WTC11 (cell line): ENCODE results near the gene SKI. TPM values are rescaled to one million over a fixed set of nuclear protein-coding genes. Genes with fewer than 3 reads are reported as not detected.

Source experiments
- ATAC-seq: fragments of 200-7000 bp; cut with Tn5 transposase; 2 replicates; pipeline ENCODE4 v1.10.0; 2021; ENCODE audit warnings: mild to moderate bottlenecking, moderate library complexity
- CTCF ChIA-PET: fragments of 300-600 bp; sonication (Branson Sonifier 250); formaldehyde crosslinking; loops from one replicate; lab custom pipeline; 2021; ENCODE audit warnings: antibody characterized with exemption; lab: Charles Lee
- POLR2A ChIA-PET: fragments of 350-600 bp; sonication (Branson Sonifier 250); formaldehyde crosslinking; loops from one replicate; lab custom pipeline; 2021; ENCODE audit warnings: antibody characterized with exemption; lab: Charles Lee
- DNase-seq: peaks from one replicate; pipeline ENCODE4 v3.0.0; 2021; ENCODE audit warnings: low spot score
- H3K27ac Mint-ChIP-seq: 2 replicates; pipeline ENCODE4 v1.8.0; 2021; ENCODE audit warnings: mixed read lengths
- H3K27me3 Mint-ChIP-seq: 2 replicates; pipeline ENCODE4 v1.8.0; 2021; ENCODE audit warnings: low read depth, mild to moderate bottlenecking, moderate library complexity, mixed read lengths
- H3K36me3 Mint-ChIP-seq: 2 replicates; pipeline ENCODE4 v1.8.0; 2021; ENCODE audit warnings: mixed read lengths
- H3K4me1 Mint-ChIP-seq: 2 replicates; pipeline ENCODE4 v1.8.0; 2022; ENCODE audit warnings: mixed read lengths
- H3K4me3 Mint-ChIP-seq: 2 replicates; pipeline ENCODE4 v1.8.0; 2021; ENCODE audit warnings: mild to moderate bottlenecking, moderate library complexity, mixed read lengths
- H3K9me3 Mint-ChIP-seq: 2 replicates; pipeline ENCODE4 v1.8.0; 2021; ENCODE audit warnings: mixed read lengths
- AR ChIP-seq: fragments of 250-450 bp; sonication (Bioruptor Pico); IDR thresholded peaks from 2 replicates; pipeline ENCODE4 v1.9.0; 2021; ENCODE audit warnings: mild to moderate bottlenecking
- ARID4B ChIP-seq: sonication (generic); formaldehyde crosslinking; IDR thresholded peaks from 2 replicates; pipeline ENCODE4 v1.8.0; 2023; ENCODE audit warnings: missing genetic modification reagents, mild to moderate bottlenecking, borderline replicate concordance
- ATF3 ChIP-seq: sonication (generic); formaldehyde crosslinking; conservative IDR thresholded peaks from 2 replicates; pipeline ENCODE4 v1.8.1; 2022; ENCODE audit warnings: mild to moderate bottlenecking, missing genetic modification reagents
- E2F4 ChIP-seq: sonication (generic); formaldehyde crosslinking; IDR thresholded peaks from 2 replicates; pipeline ENCODE4 v1.8.1; 2022; ENCODE audit warnings: low read depth, mild to moderate bottlenecking, moderate library complexity, missing genetic modification reagents, borderline replicate concordance
- ELF4 ChIP-seq: sonication (generic); formaldehyde crosslinking; IDR thresholded peaks from 2 replicates; pipeline ENCODE4 v1.8.1; 2022; ENCODE audit warnings: low read depth, mild to moderate bottlenecking, moderate library complexity, missing genetic modification reagents
- ESRRA ChIP-seq: sonication (generic); formaldehyde crosslinking; IDR thresholded peaks from 2 replicates; pipeline ENCODE4 v1.8.1; 2022; ENCODE audit warnings: mild to moderate bottlenecking, missing genetic modification reagents, borderline replicate concordance
- GABPB1 ChIP-seq: sonication (generic); formaldehyde crosslinking; IDR thresholded peaks from 2 replicates; pipeline ENCODE4 v1.8.1; 2023; ENCODE audit warnings: mild to moderate bottlenecking, missing genetic modification reagents
- HMGA2 ChIP-seq: fragments of 250-450 bp; sonication (Bioruptor Pico); IDR thresholded peaks from 2 replicates; pipeline ENCODE4 v1.4.0; 2021; ENCODE audit warnings: mild to moderate bottlenecking, moderate library complexity
- JUN ChIP-seq: sonication (generic); formaldehyde crosslinking; IDR thresholded peaks from 2 replicates; pipeline ENCODE4 v1.8.0; 2023; ENCODE audit warnings: mild to moderate bottlenecking, missing genetic modification reagents
- KAT7 ChIP-seq: sonication (generic); formaldehyde crosslinking; IDR thresholded peaks from 2 replicates; pipeline ENCODE4 v1.8.1; 2023; ENCODE audit warnings: missing genetic modification reagents, mild to moderate bottlenecking, borderline replicate concordance
- NFE2L1 ChIP-seq: sonication (generic); formaldehyde crosslinking; IDR thresholded peaks from 2 replicates; pipeline ENCODE4 v1.8.1; 2023; ENCODE audit warnings: missing genetic modification reagents
- PRRX2 ChIP-seq: fragments of 250-450 bp; sonication (Bioruptor Pico); IDR thresholded peaks from 2 replicates; pipeline ENCODE4 v1.8.0; 2021; ENCODE audit warnings: mild to moderate bottlenecking
- RELA ChIP-seq: sonication (generic); formaldehyde crosslinking; IDR thresholded peaks from 2 replicates; pipeline ENCODE4 v1.8.1; 2022; ENCODE audit warnings: missing genetic modification reagents, mild to moderate bottlenecking, borderline replicate concordance
- RORB ChIP-seq: fragments of 250-450 bp; sonication (Bioruptor Pico); IDR thresholded peaks from 2 replicates; pipeline ENCODE4 v1.9.0; 2021; ENCODE audit warnings: mild to moderate bottlenecking
- TEAD4 ChIP-seq: sonication (generic); formaldehyde crosslinking; IDR thresholded peaks from 2 replicates; pipeline ENCODE4 v1.8.0; 2022; ENCODE audit warnings: mild to moderate bottlenecking, missing genetic modification reagents
- TP53 ChIP-seq: sonication (generic); formaldehyde crosslinking; IDR thresholded peaks from 2 replicates; pipeline ENCODE4 v1.8.1; 2023; ENCODE audit warnings: mild to moderate bottlenecking, missing genetic modification reagents
- ZNF219 ChIP-seq: sonication (generic); formaldehyde crosslinking; IDR thresholded peaks from 2 replicates; pipeline ENCODE4 v1.8.0; 2023; ENCODE audit warnings: missing genetic modification reagents, mild to moderate bottlenecking, borderline replicate concordance
- ZNF232 ChIP-seq: sonication (generic); formaldehyde crosslinking; IDR thresholded peaks from 2 replicates; pipeline ENCODE4 v1.8.0; 2022; ENCODE audit warnings: mild to moderate bottlenecking, missing genetic modification reagents
- ZNF423 ChIP-seq: fragments of 250-450 bp; sonication (Bioruptor Pico); IDR thresholded peaks from 2 replicates; pipeline ENCODE4 v2.1.2; 2022; ENCODE audit warnings: mild to moderate bottlenecking, moderate library complexity
- total RNA-seq: library from RNA; stranded (reverse); gene quantifications from 3 replicates; pipeline ENCODE4 v1.2.3, GENCODE V29; 2021

The SKI gene
- total RNA-seq, 1 experiment from 2014 or later, result 88.6 TPM

GRCh38 chr1:2339206-2340085 is 111.3 kb downstream of the SKI start:
- Mint-ChIP-seq H3K27ac (0 out of 2 replicates have a peak overlapping the region, but pooled peaks have one; percentile 49), H3K4me1 (no peaks in the 10 kb centered on the region), H3K4me3 (no peak overlapping the region), H3K36me3 (no peaks in the 10 kb centered on the region), H3K27me3 (no peaks in the 10 kb centered on the region; the same call in 1 of the 2 replicates), H3K9me3 (no peaks in the 10 kb centered on the region)
- POLR2A ChIA-PET, result no interaction called here
- ATAC-seq, result no peak
- TF ChIP-seq ELF4 (CRISPR knock-in tag) (no peak), ESRRA (CRISPR knock-in tag) (no peak), TEAD4 (no peak), ZNF232 (no peak), ZNF219 (CRISPR knock-in tag) (no peak), ATF3 (CRISPR knock-in tag) (no peak), PRRX2 (CRISPR knock-in tag) (no peak), GABPB1 (no peak), E2F4 (no peak), NFE2L1 (CRISPR knock-in tag) (no peak), AR (no peak), ZNF423 (no peak), JUN (CRISPR knock-in tag) (no peak)
- CTCF ChIA-PET, result interaction anchor here (1.0 to 1.3 kb wide), 3 partner anchors 28 to 199 kb away, joined by 3 to 4 read pairs (median 3); no protein-coding TSS in a partner anchor
- no peak for DNase-seq

GRCh38 chr1:2340086-2340917 is 112.2 kb downstream of the SKI start:
- ATAC-seq (no peak), DNase-seq (no peak)
- H3K27me3 Mint-ChIP-seq, result no peaks in the 10 kb centered on the region; the same call in 1 of the 2 replicates
- no peaks in the 10 kb centered on the region for H3K9me3 Mint-ChIP-seq
- H3K4me1 Mint-ChIP-seq, result no peaks in the 10 kb centered on the region
- TF ChIP-seq TP53 (CRISPR knock-in tag) (no peak), RORB (CRISPR knock-in tag) (no peak), HMGA2 (CRISPR knock-in tag) (no peak), RELA (no peak), ARID4B (CRISPR knock-in tag) (no peak), ZNF219 (CRISPR knock-in tag) (no peak), ELF4 (CRISPR knock-in tag) (no peak), KAT7 (CRISPR knock-in tag) (no peak)
- peak overlapping the region; percentile 45; the same call in 1 of the 2 replicates for H3K27ac Mint-ChIP-seq
- H3K36me3 Mint-ChIP-seq, result no peaks in the 10 kb centered on the region
- ChIA-PET CTCF (no interaction called here), POLR2A (no interaction called here)
- no peak overlapping the region for H3K4me3 Mint-ChIP-seq
